ENCODE results near the gene ESRRB.

The ESRRB gene

GRCh38 chr14:76547831-76548230, 171.9 kb downstream of the ESRRB start:
- no peak for DNase-seq

GRCh38 chr14:76550534-76550933, 174.6 kb downstream of the ESRRB start:
- DNase-seq = no peak

GRCh38 chr14:76551116-76551515, 175.2 kb downstream of the ESRRB start:
- DNase-seq = no peak

Data from cerebellar nuclear complex (tissue), 1 donor.